ENCODE results near the gene MMP23B.

MMP23B gene

GRCh38 chr1:1599030-1599934 is 32.7 kb upstream of the MMP23B start:
- Mint-ChIP-seq H3K4me1 (peaks cover 5% of the 10 kb centered on the region), H3K9me3 (no peaks in the 10 kb centered on the region), H3K27me3 (peaks cover 6% of the 10 kb centered on the region), H3K36me3 (no peaks in the 10 kb centered on the region), H3K27ac (no peak overlapping the region), H3K4me3 (peak overlapping the region; percentile 86)
- ATAC-seq (ENCODE audit: low read depth) (peak; percentile 34), DNase-seq (ENCODE audit: low spot score in 2 of 2) (no peak)

GRCh38 chr1:1599935-1600860 is 31.8 kb upstream of the MMP23B start, which contains the start of gene FNDC10:
Gene FNDC10, minus strand, starts transcription at chr1:1600135. Its CDS starts 120 bp downstream, at chr1:1600015.
- peak; percentile 27 for ATAC-seq (ENCODE audit: low read depth)
- H3K36me3 Mint-ChIP-seq, result no peaks in the 10 kb centered on the region
- DNase-seq (ENCODE audit: low spot score in 2 of 2), result no peak
- peaks cover 9% of the 10 kb centered on the region for H3K27me3 Mint-ChIP-seq
- no peak within 1 kb of the TSS for H3K27ac Mint-ChIP-seq
- H3K9me3 Mint-ChIP-seq, result no peaks in the 10 kb centered on the region
- H3K4me1 Mint-ChIP-seq, result peaks cover 5% of the 10 kb centered on the region
- H3K4me3 Mint-ChIP-seq, result peak within 1 kb of the TSS; percentile 86

GRCh38 chr1:1600861-1601563 is 31.0 kb upstream of the MMP23B start:
- Mint-ChIP-seq H3K4me3 (peak overlapping the region; percentile 75), H3K36me3 (no peaks in the 10 kb centered on the region), H3K27ac (no peak overlapping the region), H3K9me3 (no peaks in the 10 kb centered on the region), H3K4me1 (peaks cover 5% of the 10 kb centered on the region), H3K27me3 (peaks cover 9% of the 10 kb centered on the region)
- DNase-seq (ENCODE audit: low spot score in 2 of 2) (no peak), ATAC-seq (ENCODE audit: low read depth) (no peak)

- Mint-ChIP-seq H3K9me3 (no peaks in the 10 kb centered on the region), H3K36me3 (no peaks in the 10 kb centered on the region), H3K4me1 (peaks cover 6% of the 10 kb centered on the region), H3K4me3 (no peak overlapping the region), H3K27ac (no peak overlapping the region), H3K27me3 (peaks cover 9% of the 10 kb centered on the region)
- DNase-seq (ENCODE audit: low spot score in 2 of 2) (no peak), ATAC-seq (ENCODE audit: low read depth) (no peak)
Observed at GRCh38 chr1:1601564-1602303, 30.2 kb upstream of the MMP23B start.

GRCh38 chr1:1602304-1602967 is 29.5 kb upstream of the MMP23B start:
- H3K27ac Mint-ChIP-seq, result no peak overlapping the region
- no peaks in the 10 kb centered on the region for H3K36me3 Mint-ChIP-seq
- no peak overlapping the region for H3K4me3 Mint-ChIP-seq
- ATAC-seq (ENCODE audit: low read depth) (peak; percentile 16), DNase-seq (ENCODE audit: low spot score in 2 of 2) (no peak)
- H3K9me3 Mint-ChIP-seq, result no peaks in the 10 kb centered on the region
- H3K4me1 Mint-ChIP-seq, result peaks cover 11% of the 10 kb centered on the region
- peaks cover 9% of the 10 kb centered on the region for H3K27me3 Mint-ChIP-seq

GRCh38 chr1:1602968-1603506 is 28.9 kb upstream of the MMP23B start:
- Mint-ChIP-seq H3K27ac (no peak overlapping the region), H3K4me3 (no peak overlapping the region), H3K4me1 (peaks cover 14% of the 10 kb centered on the region), H3K9me3 (no peaks in the 10 kb centered on the region), H3K27me3 (peaks cover 9% of the 10 kb centered on the region), H3K36me3 (no peaks in the 10 kb centered on the region)
- ATAC-seq (ENCODE audit: low read depth) (no peak), DNase-seq (ENCODE audit: low spot score in 2 of 2) (no peak)

GRCh38 chr1:1603671-1604373 is 28.2 kb upstream of the MMP23B start:
- DNase-seq (ENCODE audit: low spot score in 2 of 2), result no peak
- Mint-ChIP-seq H3K36me3 (no peaks in the 10 kb centered on the region), H3K27ac (no peak overlapping the region), H3K4me3 (no peak overlapping the region), H3K4me1 (peaks cover 14% of the 10 kb centered on the region), H3K27me3 (peaks cover 6% of the 10 kb centered on the region), H3K9me3 (no peaks in the 10 kb centered on the region)
- ATAC-seq (ENCODE audit: low read depth), result no peak

GRCh38 chr1:1604374-1605033 is 27.5 kb upstream of the MMP23B start:
- Mint-ChIP-seq H3K9me3 (no peaks in the 10 kb centered on the region), H3K27me3 (peaks cover 3% of the 10 kb centered on the region), H3K4me1 (peaks cover 14% of the 10 kb centered on the region), H3K36me3 (no peaks in the 10 kb centered on the region), H3K4me3 (no peak overlapping the region), H3K27ac (peak overlapping the region; percentile 28)
- ATAC-seq (ENCODE audit: low read depth) (no peak), DNase-seq (ENCODE audit: low spot score in 2 of 2) (no peak)

GRCh38 chr1:1605034-1605591 is 26.9 kb upstream of the MMP23B start:
- no peak for ATAC-seq (ENCODE audit: low read depth)

GRCh38 chr1:1605724-1606123 is 26.2 kb upstream of the MMP23B start:
- H3K27me3 Mint-ChIP-seq, result peaks cover 3% of the 10 kb centered on the region
- H3K36me3 Mint-ChIP-seq, result no peaks in the 10 kb centered on the region
- H3K4me3 Mint-ChIP-seq, result no peak overlapping the region

More at GRCh38 chr1:1605034-1605591, 26.9 kb upstream of the MMP23B start:
- H3K4me3 Mint-ChIP-seq, result no peak overlapping the region
- no peaks in the 10 kb centered on the region for H3K9me3 Mint-ChIP-seq
- no peaks in the 10 kb centered on the region for H3K36me3 Mint-ChIP-seq
- H3K27ac Mint-ChIP-seq, result peak overlapping the region; percentile 28
- peaks cover 3% of the 10 kb centered on the region for H3K27me3 Mint-ChIP-seq
- peaks cover 16% of the 10 kb centered on the region for H3K4me1 Mint-ChIP-seq
- DNase-seq (ENCODE audit: low spot score in 2 of 2), result no peak

GRCh38 chr1:1606232-1606631 is 25.7 kb upstream of the MMP23B start:
- DNase-seq (ENCODE audit: low spot score in 2 of 2) (no peak), ATAC-seq (ENCODE audit: low read depth) (no peak)
- H3K9me3 Mint-ChIP-seq, result no peaks in the 10 kb centered on the region
- peaks cover 16% of the 10 kb centered on the region for H3K4me1 Mint-ChIP-seq
- peaks cover 3% of the 10 kb centered on the region for H3K27me3 Mint-ChIP-seq
- H3K4me3 Mint-ChIP-seq, result no peak overlapping the region
- no peak overlapping the region for H3K27ac Mint-ChIP-seq
- H3K36me3 Mint-ChIP-seq, result no peaks in the 10 kb centered on the region

More at GRCh38 chr1:1605724-1606123, 26.2 kb upstream of the MMP23B start:
- no peak overlapping the region for H3K27ac Mint-ChIP-seq
- peaks cover 16% of the 10 kb centered on the region for H3K4me1 Mint-ChIP-seq
- ATAC-seq (ENCODE audit: low read depth), result no peak
- no peak for DNase-seq (ENCODE audit: low spot score in 2 of 2)
- H3K9me3 Mint-ChIP-seq, result no peaks in the 10 kb centered on the region

Data from memory B cell (primary cell).